OCI-LY7 (cell line): ENCODE results near the gene XPNPEP3.

Source experiments
- CTCF ChIP-seq: fragments of 200-600 bp; sonication (generic); conservative IDR thresholded peaks from 2 replicates; pipeline ENCODE4 v1.5.1; 2014; ENCODE audit warnings: mild to moderate bottlenecking, antibody characterized with exemption, low read length, moderate library complexity, mixed read lengths
- EZH2phosphoT487 ChIP-seq: fragments of 200-600 bp; sonication (generic); IDR thresholded peaks from 2 replicates; pipeline ENCODE4 v1.6.1; 2018; ENCODE audit warnings: low read depth, borderline replicate concordance, mild to moderate bottlenecking, mixed run types, antibody characterized with exemption, low read length, moderate library complexity, mixed read lengths

DNA sequence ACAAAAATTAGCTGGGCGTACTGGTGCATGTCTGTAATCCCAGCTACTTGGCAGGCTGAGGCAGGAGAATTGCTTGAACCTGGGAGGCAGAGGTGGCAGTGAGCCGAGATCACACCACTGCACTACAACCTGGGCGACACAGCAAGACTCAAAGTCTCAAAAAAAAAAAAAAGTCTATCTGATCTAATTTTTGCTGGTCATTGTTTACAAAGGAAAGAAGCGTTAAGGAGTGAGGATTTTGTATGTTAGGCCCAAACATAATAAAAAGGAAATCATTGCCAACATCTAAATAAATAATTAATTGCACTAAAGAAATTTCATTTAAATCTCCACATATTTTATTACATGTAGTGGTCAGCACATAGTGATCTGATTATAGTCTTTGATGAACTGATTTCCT is 97.2 kb downstream of the XPNPEP3 start:
- TF ChIP-seq CTCF (no peak), EZH2phosphoT487 (no peak)
